GM06990 (cell line): ENCODE measurements around the gene ADAMTS14.

Experiments used
- DNase-seq: peaks from one replicate; pipeline ENCODE4 v3.0.0-alpha.2; 2011; ENCODE audit not compliant: insufficient read length; ENCODE audit errors: extremely low read depth
- H3K27me3 ChIP-seq: replicated peaks from 2 replicates; pipeline ENCODE4 v1.6.0; 2011; ENCODE audit warnings: low read length; ENCODE audit not compliant: control insufficient read depth, insufficient read depth
- H3K36me3 ChIP-seq: 2 replicates; pipeline ENCODE4 v1.5.1; 2011; ENCODE audit warnings: low read length; ENCODE audit not compliant: control insufficient read depth, insufficient read depth
- H3K4me3 ChIP-seq: replicated peaks from 2 replicates; pipeline ENCODE4 v1.5.1; 2011; ENCODE audit warnings: low read depth, mild to moderate bottlenecking, control low read depth, low read length
- CTCF ChIP-seq: IDR thresholded peaks from 2 replicates; pipeline ENCODE4 v1.5.1; 2011; ENCODE audit warnings: low read length, control low read depth, mild to moderate bottlenecking, inconsistent platforms; ENCODE audit not compliant: insufficient read depth, poor library complexity, severe bottlenecking

ADAMTS14 gene

GRCh38 chr10:70803775-70804420, 131.6 kb downstream of the ADAMTS14 start:
- no peak overlapping the region for H3K4me3 ChIP-seq
- DNase-seq: no peak
- peaks cover 2% of the 10 kb centered on the region for H3K27me3 ChIP-seq
- H3K36me3 ChIP-seq: no peaks in the 10 kb centered on the region
- TF ChIP-seq CTCF: no peak

- no peak for TF ChIP-seq CTCF
- DNase-seq: no peak
- Histone ChIP-seq H3K27me3 (peaks cover 2% of the 10 kb centered on the region), H3K36me3 (no peaks in the 10 kb centered on the region), H3K4me3 (no peak overlapping the region)
These were observed 132.1 kb downstream of the ADAMTS14 start for GRCh38 chr10:70804421-70804808.

- H3K27me3 ChIP-seq: peaks cover 2% of the 10 kb centered on the region
- DNase-seq: no peak
- TF ChIP-seq CTCF: no peak
- H3K36me3 ChIP-seq: no peaks in the 10 kb centered on the region
- H3K4me3 ChIP-seq: no peak overlapping the region
These were observed 133.4 kb downstream of the ADAMTS14 start for GRCh38 chr10:70805619-70806215.

GRCh38 chr10:70806841-70807240, 134.5 kb downstream of the ADAMTS14 start:
- Histone ChIP-seq H3K36me3 (no peaks in the 10 kb centered on the region), H3K4me3 (no peak overlapping the region), H3K27me3 (peaks cover 2% of the 10 kb centered on the region)
- DNase-seq: no peak
- no peak for TF ChIP-seq CTCF

- H3K27me3 ChIP-seq: peaks cover 2% of the 10 kb centered on the region
- DNase-seq: no peak
These were observed 135.2 kb downstream of the ADAMTS14 start for GRCh38 chr10:70807556-70807955.

More at GRCh38 chr10:70807556-70807955, 135.2 kb downstream of the ADAMTS14 start:
- H3K36me3 ChIP-seq: no peaks in the 10 kb centered on the region
- H3K4me3 ChIP-seq: no peak overlapping the region
- TF ChIP-seq CTCF: no peak
